HepG2 (cell line): ENCODE results near the gene SLC38A3. TPM values are rescaled to one million over a fixed set of nuclear protein-coding genes. Genes with fewer than 3 reads are reported as not detected.

Experiments
- ATAC-seq: fragments of 200-7000 bp; cut with Tn5 transposase; 3 replicates; pipeline ENCODE4 v1.9.1; 2020; ENCODE audit warnings: mild to moderate bottlenecking, moderate library complexity
- BruUV-seq: library from RNA; stranded (reverse); fragments of 400-500 nt; replicated peaks from 2 replicates; lab custom pipeline; 2021; lab: Mats Ljungman, UMichigan
- CTCF ChIA-PET: fragments of 300-600 bp; formaldehyde crosslinking; extraction: SDS; loops from one replicate; lab custom pipeline; 2021; ENCODE audit warnings: low total read pairs, inconsistent platforms, low intra/inter-chr PET ratio; lab: Yijun Ruan, JAX
- POLR2A ChIA-PET: fragments of 350-600 bp; sonication (Branson Sonifier 250); formaldehyde crosslinking; loops from one replicate; lab custom pipeline; 2020; ENCODE audit warnings: antibody characterized with exemption, inconsistent platforms; lab: Yijun Ruan, JAX
- DNase-seq: peaks from one replicate; pipeline ENCODE4 v3.0.0-alpha.2; 2015; ENCODE audit warnings: low spot score
- FAIRE-seq: peaks from 3 replicates; lab custom pipeline; 2011; peaks lifted over from hg19 to GRCh38; lab: Jason Lieb, UNC
- H2AFZ ChIP-seq: one replicate; pipeline ENCODE4 v1.6.1; 2011; ENCODE audit warnings: low read length, inconsistent platforms
- H3K27ac ChIP-seq: fragments of 300-600 bp; 3 replicates; pipeline ENCODE4 v1.8.0; 2011; ENCODE audit warnings: mixed run types, mild to moderate bottlenecking, mixed read lengths, low read length, inconsistent platforms; ENCODE audit not compliant: insufficient read depth; ENCODE audit errors: extremely low read length
- H3K27me3 ChIP-seq, 2 experiments: fragments of 200-600 bp in 1 of 2; 2 replicates in 1 of 2; 3 replicates in 1 of 2; pipeline versions ENCODE4 v1.6.0 to v1.8.0; 2011; ENCODE audit warnings: low read length in 2 of 2, mild to moderate bottlenecking in 2 of 2, moderate library complexity in 2 of 2, inconsistent platforms in 1 of 2; ENCODE audit not compliant: insufficient read depth in 2 of 2, control insufficient read depth in 1 of 2
- H3K36me3 ChIP-seq, 2 experiments: fragments of 200-600 bp in 1 of 2; replicated peaks in 1 of 2; 2 replicates in 1 of 2; 3 replicates in 1 of 2; pipeline versions ENCODE4 v1.5.1 to v1.8.0; 2011; ENCODE audit warnings: low read length in 2 of 2, inconsistent platforms in 1 of 2; ENCODE audit not compliant: insufficient read depth in 2 of 2, control insufficient read depth in 1 of 2
- H3K4me1 ChIP-seq: 2 replicates; pipeline ENCODE4 v1.5.1; 2012; ENCODE audit warnings: low read length, inconsistent platforms; ENCODE audit not compliant: insufficient read depth
- H3K4me2 ChIP-seq: 2 replicates; pipeline ENCODE4 v1.6.0; 2011; ENCODE audit warnings: low read depth, low read length, inconsistent platforms
- H3K4me3 ChIP-seq, 3 experiments: fragments of 200-600 bp in 1 of 3; sonication (generic), shearing (Covaris generic) in 1 of 3; replicated peaks in 1 of 3; 2 replicates each; pipeline ENCODE4 v1.5.1; 2011 to 2016; ENCODE audit warnings: low read length in 3 of 3, inconsistent platforms in 2 of 3, low read depth in 2 of 3, mild to moderate bottlenecking in 2 of 3, control low read depth in 1 of 3, mixed read lengths in 1 of 3; ENCODE audit not compliant: insufficient read depth in 1 of 3
- H3K79me2 ChIP-seq: one replicate; pipeline ENCODE4 v1.6.1; 2011; ENCODE audit warnings: low read length, inconsistent platforms; ENCODE audit not compliant: insufficient read depth
- H3K9ac ChIP-seq: 2 replicates; pipeline ENCODE4 v1.6.0; 2011; ENCODE audit warnings: mild to moderate bottlenecking, low read depth, low read length, inconsistent platforms; ENCODE audit not compliant: insufficient read depth
- H3K9me3 ChIP-seq: 2 replicates; pipeline ENCODE4 v1.5.1; 2012; ENCODE audit warnings: mild to moderate bottlenecking, low read length
- H4K20me1 ChIP-seq: 2 replicates; pipeline ENCODE4 v1.6.0; 2011; ENCODE audit warnings: inconsistent platforms, mild to moderate bottlenecking, low read length, moderate library complexity; ENCODE audit not compliant: insufficient read depth
- KDM2A ChIP-seq: sonication (generic); formaldehyde crosslinking; IDR thresholded peaks from 2 replicates; pipeline ENCODE4 v1.4.0; 2020; ENCODE audit warnings: low read depth, missing genetic modification reagents, borderline replicate concordance
- KLF16 ChIP-seq, 2 experiments: sonication (generic) in 1 of 2; formaldehyde crosslinking in 1 of 2; IDR thresholded peaks; 2 replicates each; pipeline versions ENCODE4 v1.6.1 to v1.8.0; 2016 to 2023; ENCODE audit warnings: missing genetic modification reagents in 2 of 2, missing compliant biosample characterization in 1 of 2
- RARG ChIP-seq: sonication (generic); formaldehyde crosslinking; IDR thresholded peaks from 2 replicates; pipeline ENCODE4 v1.4.0; 2020; ENCODE audit warnings: low read depth, mild to moderate bottlenecking, missing genetic modification reagents
- SATB2 ChIP-seq: sonication (generic); formaldehyde crosslinking; IDR thresholded peaks from 2 replicates; pipeline ENCODE4 v1.5.0; 2020; ENCODE audit warnings: missing genetic modification reagents
- SIX1 ChIP-seq: sonication (generic); formaldehyde crosslinking; IDR thresholded peaks from 2 replicates; pipeline ENCODE4 v1.4.0; 2020; ENCODE audit warnings: missing genetic modification reagents, borderline replicate concordance
- SP5 ChIP-seq: IDR thresholded peaks from 2 replicates; pipeline ENCODE4 v1.6.1; 2016; ENCODE audit warnings: low read depth, borderline replicate concordance
- TOE1 ChIP-seq: sonication (generic); formaldehyde crosslinking; IDR thresholded peaks from 2 replicates; pipeline ENCODE4 v1.4.0; 2020; ENCODE audit warnings: mild to moderate bottlenecking, missing genetic modification reagents
- ZMAT3 ChIP-seq: sonication (generic); formaldehyde crosslinking; conservative IDR thresholded peaks from 2 replicates; pipeline ENCODE4 v1.7.0; 2021; ENCODE audit warnings: missing genetic modification reagents
- ZNF337 ChIP-seq: sonication (generic); formaldehyde crosslinking; IDR thresholded peaks from 2 replicates; pipeline ENCODE4 v1.5.1; 2020; ENCODE audit warnings: missing genetic modification reagents, low read depth, mild to moderate bottlenecking, borderline replicate concordance
- ZNF354B ChIP-seq: sonication (generic); formaldehyde crosslinking; IDR thresholded peaks from 2 replicates; pipeline ENCODE4 v1.8.0; 2022; ENCODE audit warnings: mild to moderate bottlenecking, missing genetic modification reagents
- ZNF747 ChIP-seq: sonication (generic); formaldehyde crosslinking; IDR thresholded peaks from 2 replicates; pipeline ENCODE4 v1.8.1; 2023; ENCODE audit warnings: missing genetic modification reagents, mild to moderate bottlenecking, borderline replicate concordance
- ZNF770 ChIP-seq: sonication (generic); formaldehyde crosslinking; IDR thresholded peaks from 2 replicates; pipeline ENCODE4 v1.5.0; 2020; ENCODE audit warnings: mild to moderate bottlenecking, missing genetic modification reagents
- WGBS: methylation state at CpG from one replicate; pipeline ENCODE4 v1.1.6; 2017; ENCODE audit warnings: low lambda C conversion rate; 5-methylcytosine and 5-hydroxymethylcytosine counted together
- in situ Hi-C: cut with HindIII; loops from 2 replicates; pipeline ENCODE4 v1.10.0; 2017; ENCODE audit warnings: low pct_unique_long_range_greater_than_20kb; ENCODE audit not compliant: extremely low pct_ligation_motif_present
- intact Hi-C: fragments of 100-400 bp; cut with micrococcal nuclease; formaldehyde crosslinking; loops from one replicate; pipeline ENCODE4 v1.10.0; 2022; ENCODE audit not compliant: unreplicated experiment
- polyA plus RNA-seq, 8 experiments: library from polyadenylated mRNA; depleted of rRNA in 3 of 8; stranded (reverse) in 7 of 8; unstranded in 1 of 8; fragments of >200 nt; fragmentation: Illumina TruSeq in 4 of 8; extraction: Trizol in 4 of 8; gene quantifications; 2 replicates each; pipeline versions ENCODE4 v1.2.1 to v1.2.3, GENCODE V29; 2011 to 2016; ENCODE audit warnings: low read depth in 4 of 8, missing spikeins in 1 of 8, mixed read lengths in 1 of 8; ENCODE audit not compliant: insufficient read depth in 1 of 8
- total RNA-seq, 5 experiments: library from RNA; depleted of rRNA; stranded (reverse); fragments of >200 nt; fragmentation: Illumina TruSeq; extraction: Trizol; gene quantifications; 2 replicates each; pipeline ENCODE4 v1.2.3, GENCODE V29; 2016; ENCODE audit warnings: low read depth in 1 of 5
- TF ChIP-seq, protein P1 (sequence below): sonication (generic); formaldehyde crosslinking; IDR thresholded peaks from 2 replicates; pipeline ENCODE4 v1.5.0; 2020; ENCODE audit warnings: mild to moderate bottlenecking, missing genetic modification reagents
- TF ChIP-seq, protein P2 (sequence below): sonication (generic); formaldehyde crosslinking; IDR thresholded peaks from 2 replicates; pipeline ENCODE4 v1.8.0; 2022; ENCODE audit warnings: missing genetic modification reagents, low read depth, mild to moderate bottlenecking, borderline replicate concordance
- TF ChIP-seq, protein P3 (sequence below): sonication (generic); formaldehyde crosslinking; IDR thresholded peaks from 2 replicates; pipeline ENCODE4 v1.4.0; 2020; ENCODE audit warnings: missing genetic modification reagents

SLC38A3 gene
- total and polyA plus RNA-seq, 2 of the 13 experiments (the other 11 are each of a cell fraction or from before 2014, with no cell fraction given): 29.8 to 164 TPM

DNA sequence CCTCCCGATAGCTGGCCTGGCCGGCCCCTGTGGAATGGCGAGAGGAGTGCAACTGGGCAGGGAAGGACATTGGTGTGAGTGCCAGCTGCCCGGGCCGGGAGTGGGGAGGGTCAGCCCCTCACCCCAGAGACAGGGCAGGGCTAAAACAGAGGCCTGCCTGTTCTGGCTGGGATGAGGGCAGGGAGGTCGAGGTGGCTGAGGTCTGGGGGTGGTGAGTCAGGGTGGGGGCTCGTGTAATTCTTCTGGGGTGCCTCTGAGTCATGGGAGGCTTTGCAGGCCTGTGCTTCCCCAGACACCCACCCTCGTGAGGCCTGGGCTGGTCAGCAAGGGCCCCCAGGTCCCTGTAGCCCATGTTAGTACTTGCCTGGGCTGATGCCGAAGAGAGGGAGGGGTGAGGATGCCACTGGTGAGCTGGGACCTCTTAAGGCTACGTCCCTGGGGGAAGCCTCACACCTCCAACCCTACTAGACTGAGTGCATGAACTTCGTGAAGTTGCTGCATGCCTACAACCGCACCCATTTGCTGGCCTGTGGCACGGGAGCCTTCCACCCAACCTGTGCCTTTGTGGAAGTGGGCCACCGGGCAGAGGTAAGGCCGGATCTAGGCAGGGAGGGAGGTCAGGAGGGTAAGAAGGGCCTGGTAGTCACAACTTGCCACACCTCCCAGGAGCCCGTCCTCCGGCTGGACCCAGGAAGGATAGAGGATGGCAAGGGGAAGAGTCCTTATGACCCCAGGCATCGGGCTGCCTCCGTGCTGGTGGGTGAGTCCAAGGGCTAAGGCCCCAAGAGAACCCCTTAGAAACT lies 65.6 kb downstream of the SLC38A3 start:
- no peak for FAIRE-seq
- intact Hi-C loops: loop anchor here (5.0 kb wide), 2 partner anchors 43 to 78 kb away; partner anchors contain the start of gene GNAT1
- POLR2A ChIA-PET: interaction anchor here (1.0 to 5.5 kb wide), 19 partner anchors 8 to 75 kb away, joined by 3 to 155 read pairs (median 9); partner anchors contain the start of genes GNAI2, HYAL2, HYAL3 and IFRD2
- no peak for TF ChIP-seq ZNF747 (CRISPR knock-in tag)
- no peak for TF ChIP-seq SATB2 (CRISPR knock-in tag)
- TF ChIP-seq, protein P1, sequence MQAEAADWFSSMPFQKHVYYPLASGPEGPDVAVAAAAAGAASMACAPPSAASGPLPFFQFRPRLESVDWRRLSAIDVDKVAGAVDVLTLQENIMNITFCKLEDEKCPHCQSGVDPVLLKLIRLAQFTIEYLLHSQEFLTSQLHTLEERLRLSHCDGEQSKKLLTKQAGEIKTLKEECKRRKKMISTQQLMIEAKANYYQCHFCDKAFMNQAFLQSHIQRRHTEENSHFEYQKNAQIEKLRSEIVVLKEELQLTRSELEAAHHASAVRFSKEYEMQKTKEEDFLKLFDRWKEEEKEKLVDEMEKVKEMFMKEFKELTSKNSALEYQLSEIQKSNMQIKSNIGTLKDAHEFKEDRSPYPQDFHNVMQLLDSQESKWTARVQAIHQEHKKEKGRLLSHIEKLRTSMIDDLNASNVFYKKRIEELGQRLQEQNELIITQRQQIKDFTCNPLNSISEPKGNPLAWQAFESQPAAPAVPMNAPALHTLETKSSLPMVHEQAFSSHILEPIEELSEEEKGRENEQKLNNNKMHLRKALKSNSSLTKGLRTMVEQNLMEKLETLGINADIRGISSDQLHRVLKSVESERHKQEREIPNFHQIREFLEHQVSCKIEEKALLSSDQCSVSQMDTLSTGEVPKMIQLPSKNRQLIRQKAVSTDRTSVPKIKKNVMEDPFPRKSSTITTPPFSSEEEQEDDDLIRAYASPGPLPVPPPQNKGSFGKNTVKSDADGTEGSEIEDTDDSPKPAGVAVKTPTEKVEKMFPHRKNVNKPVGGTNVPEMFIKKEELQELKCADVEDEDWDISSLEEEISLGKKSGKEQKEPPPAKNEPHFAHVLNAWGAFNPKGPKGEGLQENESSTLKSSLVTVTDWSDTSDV (CRISPR knock-in tag): no peak
- TF ChIP-seq TOE1: no peak
- no peak for TF ChIP-seq KDM2A (CRISPR knock-in tag)
- TF ChIP-seq ZMAT3 (CRISPR knock-in tag): no peak
- no peak for TF ChIP-seq ZNF337 (CRISPR knock-in tag)
- TF ChIP-seq, protein P2, sequence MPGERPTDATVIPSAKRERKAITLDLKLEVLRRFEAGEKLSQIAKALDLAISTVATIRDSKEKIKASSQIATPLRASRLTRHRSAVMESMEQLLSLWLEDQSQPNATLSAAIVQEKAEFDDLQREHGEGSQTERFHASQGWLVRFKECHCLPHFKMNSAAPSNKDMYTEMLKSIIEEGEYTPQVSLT: no peak
- TF ChIP-seq ZNF770: no peak
- TF ChIP-seq KLF16 (CRISPR knock-in tag; IDR thresholded peaks at IDR 0.05): no peak
- TF ChIP-seq ZNF354B (CRISPR knock-in tag): no peak
- TF ChIP-seq, protein P3, sequence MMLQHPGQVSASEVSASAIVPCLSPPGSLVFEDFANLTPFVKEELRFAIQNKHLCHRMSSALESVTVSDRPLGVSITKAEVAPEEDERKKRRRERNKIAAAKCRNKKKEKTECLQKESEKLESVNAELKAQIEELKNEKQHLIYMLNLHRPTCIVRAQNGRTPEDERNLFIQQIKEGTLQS (CRISPR knock-in tag): no peak
- TF ChIP-seq RARG (CRISPR knock-in tag): no peak
- no peak for TF ChIP-seq SP5 (CRISPR knock-in tag)
- no peak for TF ChIP-seq SIX1 (CRISPR knock-in tag)

More for the DNA sequence above, 65.6 kb downstream of the SLC38A3 start:
- H3K27ac ChIP-seq: peak overlapping the region; percentile 88
- ATAC-seq (no peak), DNase-seq (no peak)
- H3K4me3 ChIP-seq: peak overlapping the region; percentile 71 to 88 (median 83)
- H4K20me1 ChIP-seq: no peaks in the 10 kb centered on the region; the same call in 1 of the 2 replicates
- H3K9ac ChIP-seq: peak overlapping the region; percentile 94
- H3K9me3 ChIP-seq: no peaks in the 10 kb centered on the region
- no peak overlapping the region for H2AFZ ChIP-seq
- H3K79me2 ChIP-seq: peaks cover 33% of the 10 kb centered on the region
- H3K27me3 ChIP-seq: no peaks in the 10 kb centered on the region; a peak in 1 of 5 replicates
- TSS peak; percentile 87 for BruUV-seq
- in situ Hi-C loops: loop anchor here (5.0 to 10.0 kb wide), 2 partner anchors 43 to 76 kb away; partner anchors contain the start of gene GNAT1
- CTCF ChIA-PET: interaction anchor here (1.2 to 6.4 kb wide), 5 partner anchors 10 to 76 kb away, joined by 3 to 81 read pairs (median 4); no protein-coding TSS in a partner anchor
- H3K4me2 ChIP-seq: peak overlapping the region; percentile 98
- WGBS: 5% methylated on average over 9 of the region's 19 CpGs
- peaks cover 78% of the 10 kb centered on the region for H3K4me1 ChIP-seq
- H3K36me3 ChIP-seq: peaks cover 7 to 19% of the 10 kb centered on the region in 2 experiments
